Body of pancreas (tissue), 4 donors: Measurements from ENCODE around the gene AHI1. TPM values are rescaled to one million over a fixed set of nuclear protein-coding genes. Genes with fewer than 3 reads are reported as not detected.

Source experiments
- ATAC-seq: fragments of 150-250 bp; one replicate; pipeline ENCODE4 v1.9.1; 2016
- DNase-seq, 4 donors: peaks; one replicate each; pipeline ENCODE4 v3.0.0-alpha.2; 2019
- H3K27ac ChIP-seq, 4 donors: fragments of 200-600 bp; sonication (generic); 1 replicate in 3 of 4; 2 replicates in 1 of 4; pipeline versions ENCODE4 v1.5.1 to v1.6.1; 2016 to 2019; ENCODE audit warnings: mild to moderate bottlenecking in 1 of 4, mixed read lengths in 1 of 4, moderate library complexity in 1 of 4
- H3K27me3 ChIP-seq, 2 donors: fragments of 200-600 bp; sonication (generic); one replicate each; pipeline ENCODE4 v1.6.0; 2016; ENCODE audit warnings: mild to moderate bottlenecking in 1 of 2
- H3K36me3 ChIP-seq, 2 donors: fragments of 200-600 bp; sonication (generic); replicated peaks in 1 of 2; 2 replicates each; pipeline ENCODE4 v1.5.1; 2016; ENCODE audit warnings: low read depth in 2 of 2; ENCODE audit not compliant: insufficient read depth in 1 of 2
- H3K4me1 ChIP-seq: fragments of 200-600 bp; sonication (generic); one replicate; pipeline ENCODE4 v1.6.0; 2016
- H3K4me3 ChIP-seq, 2 donors: fragments of 200-600 bp; sonication (generic); 1 replicate in 1 of 2; 2 replicates in 1 of 2; pipeline ENCODE4 v1.5.1; 2016 to 2019
- H3K9me3 ChIP-seq, 3 donors: fragments of 200-600 bp; sonication (generic); 1 replicate in 2 of 3; 2 replicates in 1 of 3; pipeline ENCODE4 v1.5.1; 2016
- CTCF ChIP-seq, 7 experiments: fragments of 450-650 bp in 4 of 7; fragments of 200-600 bp in 3 of 7; sonication (generic) in 3 of 7; IDR thresholded peaks; one replicate each; pipeline ENCODE4 v1.5.1; 2016 to 2019; ENCODE audit warnings: antibody characterized with exemption in 7 of 7
- POLR2A ChIP-seq, 3 donors: fragments of 450-650 bp; IDR thresholded peaks; one replicate each; pipeline ENCODE4 v1.6.1; 2016; ENCODE audit warnings: antibody characterized with exemption in 3 of 3, mild to moderate bottlenecking in 2 of 3
- WGBS, 2 donors: methylation state at CpG; one replicate each; pipeline ENCODE4 v1.1.5; 2017; 5-methylcytosine and 5-hydroxymethylcytosine counted together
- intact Hi-C: fragments of 100-400 bp; cut with DNase I; formaldehyde crosslinking; loops from one replicate; pipeline ENCODE4 v1.15.1; 2023
- total RNA-seq, 2 donors: library from RNA; depleted of rRNA; stranded (reverse); fragments of >200 nt; gene quantifications; one replicate each; pipeline ENCODE4 v1.1.0, GENCODE V29; 2016

AHI1 gene
- total RNA-seq, 2 donors from 2014 or later = 20.2 to 107 TPM

GRCh38 chr6:135503703-135504475 lies 6.3 kb upstream of the AHI1 start:
- no peaks in the 10 kb centered on the region for H3K27me3 ChIP-seq
- H3K9me3 ChIP-seq = no peaks in the 10 kb centered on the region
- H3K4me1 ChIP-seq = peaks cover 29% of the 10 kb centered on the region
- 87 to 88% methylated on average over 6 of the region's 6 CpGs for WGBS, 2 donors
- no peak overlapping the region for H3K27ac ChIP-seq
- no peaks in the 10 kb centered on the region for H3K36me3 ChIP-seq
- TF ChIP-seq CTCF (IDR thresholded peaks at IDR 0.05) (no peak), POLR2A (IDR thresholded peaks at IDR 0.05) (no peak)
- DNase-seq (no peak), ATAC-seq (no peak)
- intact Hi-C loops = no loop called here
- no peak overlapping the region for H3K4me3 ChIP-seq

- 81 to 83% methylated on average over 5 of the region's 5 CpGs for WGBS, 2 donors
- Histone ChIP-seq H3K9me3 (no peaks in the 10 kb centered on the region), H3K27me3 (no peaks in the 10 kb centered on the region), H3K27ac (peak overlapping the region in 1 of 4 donors; percentile 100), H3K4me3 (no peak overlapping the region), H3K36me3 (no peaks in the 10 kb centered on the region), H3K4me1 (peaks cover 21% of the 10 kb centered on the region)
- no peak for ATAC-seq
- no peak for TF ChIP-seq CTCF (IDR thresholded peaks at IDR 0.05)
- DNase-seq = no peak
- intact Hi-C loops = no loop called here
These were observed 2.2 kb upstream of the AHI1 start for GRCh38 chr6:135499441-135500340.

- intact Hi-C loops = no loop called here
- Histone ChIP-seq H3K4me3 (peak overlapping the region; percentile 49 to 81), H3K27me3 (no peaks in the 10 kb centered on the region), H3K27ac (peak overlapping the region; percentile 88 to 100 (median 96)), H3K9me3 (no peaks in the 10 kb centered on the region), H3K36me3 (no peaks in the 10 kb centered on the region), H3K4me1 (peaks cover 19% of the 10 kb centered on the region)
- DNase-seq = peak; percentile 73 to 88 (median 80)
- TF ChIP-seq CTCF (IDR thresholded peaks at IDR 0.05) (peak in 1 of 7 experiments; percentile 17), POLR2A (IDR thresholded peaks at IDR 0.05) (peak in 2 of 3 donors; percentile 35 to 64)
- 1% methylated on average over 16 of the region's 16 CpGs for WGBS, 2 donors
- ATAC-seq = peak; percentile 77
These were observed 773 bp upstream of the AHI1 start for GRCh38 chr6:135498185-135498841.

- TF ChIP-seq POLR2A (IDR thresholded peaks at IDR 0.05) (no peak), CTCF (IDR thresholded peaks at IDR 0.05) (no peak)
- 0 to 2% methylated on average over 9 of the region's 9 CpGs for WGBS, 2 donors
- H3K4me1 ChIP-seq = peaks cover 19% of the 10 kb centered on the region
- no peaks in the 10 kb centered on the region for H3K9me3 ChIP-seq
- no peaks in the 10 kb centered on the region for H3K36me3 ChIP-seq
- H3K27ac ChIP-seq = peak overlapping the region; percentile 88 to 100 (median 96)
- ATAC-seq (no peak), DNase-seq (no peak)
- H3K4me3 ChIP-seq = peak overlapping the region; percentile 49 to 81
- intact Hi-C loops = no loop called here
- H3K27me3 ChIP-seq = no peaks in the 10 kb centered on the region
These were observed 634 bp downstream of the AHI1 start for GRCh38 chr6:135496800-135497411.
